Activated CD4-positive, alpha-beta T cell treated with anti-CD3 and anti-CD28 coated beads, Interleukin-2, amount 50 U/mL, for 24 hours (primary cell): ENCODE measurements around the gene NOL6.
A peak's percentile ranks its signal among the peaks of the same experiment; 100 is the strongest.
"Not testable (repeated sequence)": the region's sequence is repeated elsewhere in the genome, so short reads cannot be mapped to it uniquely, and the experiment has no call there.

Experiments
- DNase-seq, 2 donors: peaks; one replicate each; pipeline ENCODE4 v3.0.0-alpha.2; 2020; ENCODE audit warnings: low read depth in 1 of 2, low spot score in 1 of 2

The NOL6 gene

DNA sequence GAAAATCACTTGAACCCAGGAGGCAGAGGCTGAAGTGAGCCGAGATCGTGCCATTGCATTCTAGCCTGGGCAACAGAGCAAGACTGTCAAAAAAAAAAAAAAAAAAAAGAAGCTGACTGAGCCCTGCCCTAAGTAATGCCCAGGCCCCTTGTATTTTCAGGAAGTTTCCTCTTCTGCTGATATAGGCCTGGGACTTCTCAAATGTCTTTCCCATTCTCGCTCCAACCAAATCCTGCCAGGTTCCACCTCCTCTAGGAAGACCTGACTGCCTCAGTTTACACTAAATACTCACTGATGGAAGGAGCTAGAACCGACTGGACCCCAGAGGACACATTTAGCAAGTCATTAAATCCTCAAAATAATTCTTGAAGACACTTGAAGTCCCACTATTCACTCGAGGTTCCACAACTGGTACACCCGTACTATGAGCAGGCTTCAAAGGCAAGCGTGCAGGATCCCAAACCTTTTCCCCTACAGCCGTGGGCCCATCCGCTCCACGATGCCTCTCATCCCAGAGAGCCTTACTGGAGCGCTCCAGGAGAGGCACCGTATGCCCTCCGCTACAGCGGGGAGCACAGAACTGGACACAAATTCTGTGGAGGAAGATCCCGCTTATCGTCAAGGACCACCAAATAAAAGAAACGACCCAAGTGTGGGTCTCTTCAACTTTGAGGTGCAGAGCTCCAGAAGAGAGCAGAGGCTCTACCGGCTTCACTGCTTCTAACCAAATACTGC is 676 bp downstream of the NOL6 start:
- DNase-seq, result no peak

DNA sequence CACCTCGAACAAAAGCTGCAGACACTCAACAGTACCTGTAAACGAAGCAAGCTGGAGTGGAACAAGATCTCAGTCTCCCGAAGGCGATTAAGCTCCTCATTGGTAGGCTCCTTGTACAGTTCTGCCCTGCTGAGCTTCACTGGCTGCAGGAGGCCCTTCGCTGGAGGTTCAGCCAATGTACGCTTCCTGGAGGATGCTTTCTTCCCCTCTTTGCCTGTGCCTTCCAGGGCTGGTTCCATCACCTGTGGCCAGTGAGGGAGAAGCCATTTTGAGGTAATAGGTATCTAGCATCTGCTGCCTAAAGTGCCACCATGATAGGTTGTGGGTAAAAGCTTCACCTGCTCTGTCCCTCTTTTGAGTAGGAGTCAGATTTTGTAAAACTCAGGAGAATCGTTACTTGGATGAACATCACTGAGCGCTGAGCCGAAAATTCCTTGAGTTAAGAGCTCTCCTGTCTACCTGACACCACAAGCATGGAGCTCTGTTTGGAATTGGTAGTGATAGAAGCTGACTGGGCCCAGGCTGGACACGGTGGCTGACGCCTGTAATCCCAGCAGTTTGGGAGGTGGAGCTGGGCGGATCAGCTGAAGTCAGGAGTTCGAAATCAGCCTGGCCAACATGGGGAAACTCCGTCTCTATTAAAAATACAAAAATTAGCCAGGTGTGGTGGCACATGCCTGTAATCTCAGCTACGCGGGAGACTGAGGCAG is 1.4 kb downstream of the NOL6 start:
- DNase-seq, result no peak

DNA sequence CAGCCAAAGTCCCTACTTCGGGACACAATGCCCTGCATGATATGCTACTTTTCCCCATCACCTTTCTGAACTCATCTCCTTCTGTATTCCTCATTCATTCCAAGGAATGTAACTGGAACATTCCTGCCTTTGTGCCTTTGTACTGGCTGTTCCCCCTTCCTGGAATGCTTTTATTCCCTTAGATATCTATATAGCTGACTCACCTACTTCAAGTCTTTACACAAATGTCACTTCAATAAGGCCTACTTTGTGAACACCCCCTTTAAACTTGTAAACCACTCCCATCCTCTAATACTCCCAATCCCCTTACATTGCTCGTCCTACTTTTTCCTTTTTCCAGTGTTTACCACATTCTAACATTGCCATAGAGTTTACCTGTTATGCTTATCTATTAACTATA is 2.4 kb downstream of the NOL6 start:
- no peak for DNase-seq

DNA sequence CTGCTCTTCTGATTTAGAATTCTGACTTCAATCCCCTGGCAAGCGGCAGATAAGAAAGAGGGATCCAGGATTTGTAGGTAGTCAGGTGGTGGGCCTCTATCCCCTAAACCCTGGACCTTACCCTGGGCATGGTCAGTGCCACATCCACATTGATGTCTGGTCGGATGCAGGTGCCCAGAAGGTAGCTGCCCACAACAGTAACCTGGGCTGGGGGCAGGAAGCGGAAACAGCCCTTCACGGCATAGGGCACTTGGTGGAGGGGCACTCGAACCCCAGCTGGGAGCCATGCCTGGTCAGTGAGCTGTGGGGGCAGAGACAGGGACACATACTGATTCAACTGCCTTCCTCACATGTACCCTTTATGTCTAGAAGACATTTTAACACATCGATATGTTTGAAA is 3.8 kb downstream of the NOL6 start:
- DNase-seq, result no peak

DNA sequence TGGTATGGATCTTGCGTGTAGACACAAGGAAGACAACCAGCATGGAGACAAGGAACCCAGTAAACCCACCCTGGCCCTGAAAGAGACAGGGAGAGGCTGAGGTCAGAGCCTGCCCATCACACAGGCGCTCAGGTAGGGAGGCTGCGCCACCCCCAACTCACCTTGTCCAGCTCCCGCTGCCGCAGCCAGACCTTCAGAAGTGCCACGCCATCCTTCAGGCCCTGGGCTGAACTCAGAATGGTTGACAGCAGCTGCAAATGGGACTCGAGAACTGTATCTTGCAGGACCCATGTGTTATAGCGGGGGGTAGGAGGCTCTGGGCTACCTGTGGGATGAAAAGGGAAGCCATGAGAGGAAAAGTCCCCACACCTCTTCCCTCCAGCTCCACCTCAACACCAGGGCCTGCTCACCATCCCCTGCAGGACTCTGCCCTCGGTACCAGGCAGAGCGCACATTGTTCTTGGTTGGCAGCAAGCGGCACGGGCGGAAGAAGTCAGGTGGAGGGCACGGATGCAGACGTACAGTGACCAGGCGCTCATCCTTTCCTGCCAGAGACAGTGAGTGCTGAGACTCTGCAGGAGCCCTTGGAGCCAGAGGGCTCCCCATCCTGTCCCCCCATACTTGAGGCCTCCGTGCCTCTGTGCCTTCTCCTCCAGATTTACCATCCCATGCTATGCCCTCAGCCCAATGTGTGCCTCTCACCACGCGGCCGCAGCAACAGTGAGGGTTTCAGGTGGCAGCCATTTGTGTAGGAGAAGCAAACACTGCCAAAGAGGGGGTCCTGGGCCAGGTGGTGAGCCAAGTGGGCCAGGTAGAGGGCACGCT is 4.7 kb downstream of the NOL6 start:
- no peak for DNase-seq

DNA sequence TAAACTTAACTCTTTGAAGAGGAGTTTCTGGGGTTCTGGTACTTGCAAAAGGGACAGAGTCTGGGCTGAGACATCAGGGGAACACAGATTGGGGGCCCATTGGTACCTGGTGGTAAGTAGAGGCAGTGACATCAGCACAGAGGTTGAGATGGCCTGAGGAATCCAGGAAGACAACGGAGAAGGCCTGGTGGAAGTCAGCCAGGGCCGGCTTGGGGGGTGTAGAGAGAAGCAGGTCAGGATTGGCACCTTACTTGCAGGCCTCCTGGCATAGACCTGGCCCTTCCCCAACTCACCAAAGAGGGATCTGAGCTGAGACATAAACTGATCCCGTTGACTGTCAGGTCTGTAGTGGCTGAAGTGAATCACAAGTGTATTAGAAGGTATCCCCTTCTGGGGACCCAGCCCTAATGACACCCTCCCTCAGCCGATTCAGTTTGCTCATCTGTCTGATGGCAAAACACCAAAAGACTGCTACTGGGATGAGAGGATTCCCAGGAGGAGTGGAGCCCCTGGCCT is 5.5 kb downstream of the NOL6 start:
- DNase-seq, result no peak

DNA sequence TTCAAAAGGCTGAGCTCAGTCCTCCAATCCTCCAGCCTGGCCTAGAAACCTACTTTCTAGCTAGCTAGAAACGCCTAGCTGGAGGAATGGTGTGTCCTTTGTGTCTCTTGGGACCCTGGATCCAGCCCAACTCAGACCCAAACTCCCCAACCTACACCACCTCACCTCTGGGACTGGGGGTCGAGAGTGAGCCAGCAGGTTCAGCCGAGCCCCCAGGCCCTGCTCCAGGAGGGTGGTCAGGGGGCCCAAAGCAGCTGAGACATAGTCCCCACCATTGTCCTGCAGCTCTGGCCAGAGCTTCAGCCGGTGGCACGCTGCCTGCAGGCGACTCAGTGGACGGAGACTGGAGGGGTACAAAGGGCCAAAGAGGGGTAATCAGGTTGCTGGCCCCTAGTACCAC is 6.2 kb downstream of the NOL6 start:
- no peak for DNase-seq

DNA sequence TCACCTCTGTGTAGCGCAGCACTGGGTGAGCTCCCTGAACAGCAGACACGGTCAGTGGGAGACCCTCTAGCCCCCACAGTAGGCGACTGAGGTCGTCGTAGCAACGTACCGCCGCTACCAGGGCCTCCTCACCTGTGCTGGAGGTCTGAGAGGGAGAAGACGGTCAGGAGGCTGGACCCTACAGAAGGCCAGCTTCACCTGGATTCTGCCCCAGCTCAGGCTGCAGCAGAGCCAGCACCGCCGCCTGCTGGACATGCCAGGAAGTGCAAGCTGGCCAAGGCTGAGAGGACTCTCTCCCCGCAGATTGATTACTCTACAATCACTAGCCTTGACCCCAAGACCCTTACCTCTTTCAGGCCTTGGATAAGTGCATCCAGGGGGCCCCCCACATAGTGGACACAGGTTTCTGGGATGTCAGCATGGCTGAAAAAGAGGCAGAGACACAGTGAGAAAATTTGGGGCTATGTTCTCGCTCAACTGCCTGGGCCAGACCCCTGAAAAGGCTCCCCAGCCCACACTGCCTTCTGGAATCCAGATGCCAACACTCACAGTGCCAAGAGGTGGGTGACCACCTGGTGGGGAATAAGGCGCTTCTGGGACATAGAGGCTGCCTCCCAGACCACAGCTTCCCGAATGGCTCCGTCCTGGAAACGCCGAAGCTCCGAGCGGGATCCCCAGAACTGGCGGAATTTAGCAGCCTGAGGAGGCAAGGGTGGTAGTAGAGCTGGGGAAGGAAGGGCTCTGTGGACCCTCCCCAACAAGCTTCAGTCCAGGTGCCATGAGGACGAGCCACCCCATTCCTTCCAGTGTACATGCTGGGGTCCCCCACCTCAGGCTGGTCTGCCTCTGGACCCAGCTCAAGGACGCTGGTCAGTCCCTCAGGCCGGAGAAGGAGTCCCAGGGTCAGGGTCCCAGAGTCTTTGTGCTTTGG is 6.9 kb downstream of the NOL6 start:
- DNase-seq, result peak; percentile 50 to 57

DNA sequence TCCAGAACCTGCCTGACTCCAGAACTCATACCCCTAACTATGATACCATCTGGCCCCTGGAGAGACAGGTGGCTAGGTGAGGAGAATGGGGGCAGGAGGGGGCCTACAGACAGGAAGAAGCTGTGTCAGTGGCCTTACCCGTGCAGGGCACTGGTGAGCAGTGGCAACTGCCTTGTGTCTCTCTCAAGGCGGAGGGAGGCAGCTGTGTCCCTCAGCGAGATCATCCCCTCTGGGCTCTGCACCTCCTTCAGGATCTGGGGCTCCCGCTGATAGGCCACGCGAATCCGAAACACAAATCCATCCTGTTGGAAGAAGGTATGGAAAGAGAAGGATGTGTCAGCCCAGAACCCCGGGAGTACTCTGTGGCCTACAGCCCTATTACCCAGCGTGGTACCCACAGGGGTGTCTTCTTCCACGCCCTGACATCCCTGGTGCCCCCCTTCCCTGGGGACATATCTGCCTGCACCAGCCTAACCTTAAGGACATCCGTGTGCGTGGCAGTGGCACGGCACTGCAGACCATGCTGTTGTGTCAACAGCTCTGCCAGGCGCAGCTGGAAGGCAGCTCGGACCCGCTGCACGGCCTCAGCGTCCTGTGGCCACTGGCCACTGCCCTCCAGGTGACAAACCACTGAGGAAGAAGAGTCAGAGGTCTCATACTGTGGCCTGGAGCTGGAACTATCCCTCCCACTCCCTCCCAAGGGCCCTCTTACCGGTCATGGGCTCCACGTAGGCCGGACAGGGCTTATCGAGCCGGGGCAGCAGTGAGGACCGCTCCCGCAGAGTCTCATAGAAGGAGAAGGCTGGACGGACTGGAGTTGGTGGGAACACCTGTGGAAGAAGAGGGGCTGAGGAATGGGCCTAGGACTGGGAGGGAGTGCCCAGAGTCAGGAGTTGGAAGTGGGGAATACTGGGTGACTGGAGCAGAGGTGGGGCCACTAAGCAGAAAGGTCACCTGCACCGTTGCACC is 7.8 kb downstream of the NOL6 start:
- DNase-seq, result no peak

DNA sequence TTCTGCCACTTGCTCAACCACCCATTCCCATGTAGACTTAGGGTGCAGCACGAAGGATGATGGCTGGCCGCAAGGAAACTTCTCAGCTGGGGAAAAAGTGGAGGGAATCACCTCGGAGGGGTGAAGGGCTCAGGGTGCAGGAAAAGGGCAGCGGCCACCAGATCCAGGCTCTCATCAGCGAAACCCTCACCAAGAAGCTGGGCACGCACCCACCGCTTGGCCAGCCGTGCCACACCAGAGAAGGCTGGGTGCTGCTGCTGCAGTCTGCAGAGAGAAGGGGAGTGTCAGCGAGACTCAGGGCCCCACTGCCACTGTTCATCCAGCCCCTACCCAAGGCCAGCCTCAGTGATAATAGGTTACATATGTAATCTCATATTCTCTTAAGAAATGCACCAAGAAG is 8.6 kb downstream of the NOL6 start:
- no peak for DNase-seq

DNA sequence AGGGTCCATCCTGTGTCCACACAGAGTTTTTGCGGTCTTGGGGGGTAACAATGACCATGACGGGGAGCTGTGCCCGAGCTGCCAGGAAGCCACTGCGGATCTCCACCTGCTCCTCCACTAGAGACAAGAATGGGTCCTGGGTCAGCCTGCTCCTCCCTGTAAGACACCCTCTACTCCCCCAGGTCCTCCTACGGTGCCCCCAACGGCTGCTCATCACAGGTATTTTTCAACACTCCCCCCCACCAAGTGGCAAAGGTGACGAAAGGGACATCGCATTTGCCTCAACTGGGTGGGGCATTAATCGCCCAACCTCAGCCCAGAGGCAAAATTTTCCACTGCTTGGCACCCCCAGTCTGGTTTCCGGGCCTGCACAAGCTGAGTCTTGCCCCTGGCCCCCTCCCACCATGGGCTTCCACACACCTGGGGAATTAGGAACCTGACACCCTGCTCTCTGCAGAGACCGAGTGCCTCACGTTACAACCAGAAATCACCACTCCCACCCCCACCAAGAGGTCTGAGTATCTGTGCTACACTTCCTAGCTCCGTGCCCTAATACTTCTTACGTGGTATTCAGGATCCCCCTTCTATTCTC is 9.6 kb downstream of the NOL6 start:
- DNase-seq, result no peak

DNA sequence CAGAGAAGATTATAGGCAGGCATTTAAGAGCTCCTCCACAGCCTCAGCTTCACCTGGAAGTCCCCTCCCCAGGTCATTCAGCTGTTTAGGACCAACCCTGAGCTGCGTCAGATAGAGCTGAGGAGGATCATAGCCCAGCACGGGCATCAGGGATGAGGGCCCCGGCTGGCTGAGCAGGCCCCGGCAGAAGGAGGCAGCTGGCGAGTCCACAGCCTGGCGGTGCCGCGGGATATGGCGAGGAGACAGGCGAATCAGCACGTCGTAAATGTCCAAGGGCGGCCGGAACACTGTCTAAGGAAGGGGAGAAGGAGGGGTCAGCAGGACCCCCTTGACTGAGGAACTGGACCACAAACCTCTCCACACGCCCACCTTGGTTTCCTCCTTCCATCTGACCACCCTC is 10.6 kb downstream of the NOL6 start:
- no peak for DNase-seq

DNA sequence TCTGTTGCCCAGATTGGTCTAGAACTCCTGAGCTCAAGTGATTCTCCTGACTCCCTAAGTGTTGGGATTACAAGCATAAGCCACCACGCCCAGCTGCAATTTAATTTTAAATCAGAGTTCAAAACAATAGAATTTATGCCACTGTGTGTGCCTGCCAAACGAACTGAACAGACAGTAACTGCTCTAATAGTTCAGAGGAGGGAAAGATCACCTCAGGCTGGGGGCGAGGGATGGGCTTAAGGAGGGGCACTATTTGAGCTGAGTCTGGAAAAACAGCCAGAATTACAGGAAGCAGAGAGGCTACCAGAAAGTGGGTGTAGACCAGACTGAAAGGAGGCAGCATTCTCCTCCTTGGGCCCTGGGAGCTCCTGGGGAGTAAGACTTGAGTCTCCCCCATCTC is 12.2 kb downstream of the NOL6 start:
- no peak for DNase-seq

DNA sequence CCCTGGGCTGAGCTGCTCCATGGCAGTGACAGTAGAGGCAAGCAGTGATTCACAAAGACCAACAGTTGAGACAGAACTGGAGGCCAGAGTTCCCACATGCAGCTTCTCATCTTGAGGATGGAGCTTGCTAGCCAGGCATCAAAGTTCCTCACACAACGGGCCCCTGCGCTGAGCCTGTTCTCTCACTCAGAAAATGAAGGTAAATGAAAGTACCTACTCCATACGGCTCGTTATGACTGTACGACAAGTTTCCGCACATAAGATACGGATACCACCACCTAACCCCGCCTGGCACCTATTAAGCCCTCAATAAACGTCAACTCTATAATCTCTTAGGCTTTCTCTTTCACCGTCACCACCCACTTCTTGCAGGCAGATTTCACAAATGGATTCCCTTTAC is 12.9 kb downstream of the NOL6 start:
- DNase-seq, result no peak

DNA sequence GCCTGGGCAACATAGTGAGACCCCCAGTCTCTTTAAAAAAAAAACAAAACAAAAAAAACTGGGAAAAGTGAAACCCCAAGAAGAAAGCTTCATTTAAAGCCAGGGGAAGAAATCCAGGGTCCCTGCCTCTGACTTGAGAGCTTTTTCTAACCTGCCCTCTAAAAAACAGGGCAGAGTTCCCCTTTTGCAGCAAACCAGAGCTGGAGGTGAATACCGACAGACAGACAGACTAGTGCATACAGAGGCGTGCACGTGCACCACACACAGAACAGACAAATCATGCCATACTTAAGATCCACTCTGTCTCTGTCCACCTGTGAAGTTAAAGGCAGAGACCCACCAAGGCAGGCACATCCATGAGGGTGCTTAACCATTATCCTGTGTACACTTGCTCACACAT is 14.6 kb downstream of the NOL6 start:
- no peak for DNase-seq

DNA sequence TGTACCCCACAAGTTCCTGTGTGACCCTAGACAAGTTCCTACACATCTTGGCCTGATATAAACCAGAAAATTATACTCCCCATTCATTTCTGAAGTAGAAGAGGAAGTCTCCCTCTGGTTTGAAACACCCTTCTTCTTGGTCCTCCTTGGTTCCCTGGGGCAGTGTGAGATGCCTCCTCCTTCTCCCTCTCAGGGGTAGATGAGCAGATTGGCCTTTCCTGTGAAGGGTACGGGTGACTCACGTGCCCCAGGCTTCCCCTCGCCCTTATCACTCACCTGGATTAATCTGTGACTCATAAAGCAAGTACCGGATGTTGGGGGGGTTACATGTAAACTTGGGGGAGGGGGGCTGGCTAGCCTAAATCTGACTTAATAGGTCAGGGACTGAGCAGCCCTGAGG is 15.3 kb downstream of the NOL6 start:
- peak in 1 of 2 donors; percentile 59 for DNase-seq

DNA sequence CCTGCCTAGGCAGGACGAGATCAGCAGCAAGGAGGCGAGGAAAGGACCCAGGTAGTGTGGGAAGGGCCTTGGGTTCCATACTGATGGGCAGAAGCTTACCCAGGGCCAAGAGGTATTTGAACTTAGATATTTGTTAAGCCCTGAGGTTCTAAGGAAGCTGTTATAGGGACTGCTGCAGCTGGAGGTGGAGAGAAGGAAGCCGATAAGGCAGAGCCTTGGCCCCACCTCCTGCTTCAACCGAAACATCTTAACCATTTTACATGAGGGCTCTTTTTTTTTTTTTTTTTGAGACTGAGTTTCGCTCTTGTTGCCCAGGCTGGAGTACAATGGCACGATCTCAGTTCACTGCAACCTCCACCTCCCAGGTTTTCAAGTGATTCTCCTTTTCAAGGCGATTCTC is 17.8 kb downstream of the NOL6 start:
- DNase-seq, result no peak

DNA sequence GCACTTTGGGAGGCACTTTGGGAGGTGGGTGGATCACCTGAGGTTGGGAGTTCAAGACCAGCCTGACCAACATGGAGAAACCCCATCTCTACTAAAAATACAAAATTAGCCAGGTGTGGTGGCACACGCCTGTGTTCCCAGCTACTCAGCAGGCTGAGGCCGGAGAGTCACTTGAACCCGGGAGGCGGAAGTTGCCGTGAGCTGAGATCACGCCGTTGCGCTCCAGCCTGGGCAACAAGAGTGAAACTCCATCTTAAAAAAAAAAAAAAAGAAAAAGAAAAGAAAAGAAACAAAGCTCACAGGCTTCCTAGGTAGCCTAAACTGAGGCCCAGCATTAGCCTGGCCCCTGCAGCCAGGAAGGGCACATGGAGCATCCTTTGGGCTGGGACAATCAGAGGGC is 18.3 kb downstream of the NOL6 start:
- DNase-seq, result not testable (repeated sequence)

DNA sequence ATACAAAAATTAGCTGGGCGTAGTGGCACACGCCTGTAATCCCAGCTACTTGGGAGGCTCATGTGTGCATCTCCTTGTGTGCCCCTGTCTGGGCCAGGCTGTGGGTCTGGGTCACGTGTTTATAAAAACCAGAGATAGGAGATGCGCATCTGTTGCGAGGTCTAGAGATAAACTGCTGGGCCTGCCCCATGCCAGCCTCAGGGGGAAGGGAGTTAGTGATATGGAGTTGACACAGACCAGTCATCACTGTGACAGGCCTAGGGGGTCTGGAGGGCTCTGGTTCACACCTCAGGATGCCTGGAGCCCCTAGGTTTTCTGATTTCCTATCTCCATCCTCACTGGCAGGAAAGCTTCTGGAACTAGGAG is 19.1 kb downstream of the NOL6 start:
- not testable (repeated sequence) for DNase-seq
